ENCODE measurements around the gene FRMD3.
A peak's percentile ranks its signal among the peaks of the same experiment; 100 is the strongest.

Gene FRMD3

GRCh38 chr9:83270116-83270515 lies 268.1 kb downstream of the FRMD3 start:
- no peak for DNase-seq

- no peak for DNase-seq
These were observed 270.5 kb downstream of the FRMD3 start for GRCh38 chr9:83267741-83268140.

- no peak for DNase-seq
These were observed 271.3 kb downstream of the FRMD3 start for GRCh38 chr9:83266666-83267496.

GRCh38 chr9:83266331-83266665 lies 271.9 kb downstream of the FRMD3 start:
- DNase-seq, result no peak

GRCh38 chr9:83264315-83264714 lies 273.9 kb downstream of the FRMD3 start:
- DNase-seq, result no peak

- no peak for DNase-seq
These were observed 278.6 kb downstream of the FRMD3 start for GRCh38 chr9:83259558-83259957.

- DNase-seq, result no peak
These were observed 280.0 kb downstream of the FRMD3 start for GRCh38 chr9:83257937-83258891.

- no peak for DNase-seq
These were observed 290.5 kb downstream of the FRMD3 start for GRCh38 chr9:83247732-83248131.

- no peak for DNase-seq
These were observed 292.1 kb downstream of the FRMD3 start for GRCh38 chr9:83245979-83246659.

- DNase-seq, result no peak
These were observed 296.1 kb downstream of the FRMD3 start for GRCh38 chr9:83242066-83242465.

GRCh38 chr9:83240671-83241070 lies 297.5 kb downstream of the FRMD3 start:
- no peak for DNase-seq

- DNase-seq, result no peak
These were observed 298.5 kb downstream of the FRMD3 start for GRCh38 chr9:83239747-83240146.

GRCh38 chr9:83238871-83239640 lies 299.1 kb downstream of the FRMD3 start:
- no peak for DNase-seq

- DNase-seq, result no peak
These were observed 302.0 kb downstream of the FRMD3 start for GRCh38 chr9:83236029-83236696.

GRCh38 chr9:83235526-83235925 lies 302.7 kb downstream of the FRMD3 start:
- DNase-seq, result no peak

- no peak for DNase-seq
These were observed 303.7 kb downstream of the FRMD3 start for GRCh38 chr9:83234541-83234940.

GRCh38 chr9:83233647-83234046 lies 304.6 kb downstream of the FRMD3 start:
- DNase-seq, result no peak

- no peak for DNase-seq
These were observed 307.2 kb downstream of the FRMD3 start for GRCh38 chr9:83231039-83231438.

- no peak for DNase-seq
These were observed 317.5 kb downstream of the FRMD3 start for GRCh38 chr9:83220730-83221129.

- peak; percentile 32 to 39 for DNase-seq
These were observed 318.2 kb downstream of the FRMD3 start for GRCh38 chr9:83219924-83220438.

GRCh38 chr9:83219154-83219923 lies 318.9 kb downstream of the FRMD3 start:
- peak; percentile 80 to 89 for DNase-seq
